ENCODE data around the gene ANKRD13C.

The ANKRD13C gene

DNA sequence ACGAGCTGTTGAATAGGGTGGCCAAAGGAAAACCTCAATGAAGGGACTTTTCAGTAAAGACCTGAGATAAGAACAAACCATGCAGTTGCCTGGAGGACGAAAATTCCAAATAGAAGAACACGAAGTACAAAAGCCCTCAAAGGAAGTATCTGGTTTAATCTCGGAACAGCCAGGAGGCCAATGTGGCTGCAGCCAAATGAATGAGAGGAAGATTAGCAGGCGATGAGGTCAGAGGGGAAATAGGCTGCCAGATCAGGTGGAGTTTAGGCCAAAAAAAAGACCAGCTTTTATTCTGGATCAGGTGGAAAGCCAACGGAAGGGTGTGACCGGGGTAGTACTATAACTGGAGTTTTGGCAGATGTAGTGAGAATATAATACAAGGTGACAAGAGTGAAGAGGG is 89.7 kb downstream of the ANKRD13C start:
- no peak for FAIRE-seq
- DNase-seq (ENCODE audit: insufficient read length, low spot score), result no peak
- no peak for TF ChIP-seq PAX5 (IDR thresholded peaks at IDR 0.05; ENCODE audit: insufficient read depth, low read length, severe bottlenecking)
- no peak for TF ChIP-seq POLR2AphosphoS5 (IDR thresholded peaks at IDR 0.05; ENCODE audit: low read depth, low read length)
- no peak for TF ChIP-seq SPI1 (IDR thresholded peaks at IDR 0.05; ENCODE audit: low read depth, low read length)
- TF ChIP-seq POU2F2 (IDR thresholded peaks at IDR 0.05; ENCODE audit: low read depth, low read length), result no peak
- no peak for TF ChIP-seq TAF1 (IDR thresholded peaks at IDR 0.05; ENCODE audit: low read depth, low read length)
- no peak for TF ChIP-seq POLR2A (IDR thresholded peaks at IDR 0.05; ENCODE audit: low read depth, low read length)

DNA sequence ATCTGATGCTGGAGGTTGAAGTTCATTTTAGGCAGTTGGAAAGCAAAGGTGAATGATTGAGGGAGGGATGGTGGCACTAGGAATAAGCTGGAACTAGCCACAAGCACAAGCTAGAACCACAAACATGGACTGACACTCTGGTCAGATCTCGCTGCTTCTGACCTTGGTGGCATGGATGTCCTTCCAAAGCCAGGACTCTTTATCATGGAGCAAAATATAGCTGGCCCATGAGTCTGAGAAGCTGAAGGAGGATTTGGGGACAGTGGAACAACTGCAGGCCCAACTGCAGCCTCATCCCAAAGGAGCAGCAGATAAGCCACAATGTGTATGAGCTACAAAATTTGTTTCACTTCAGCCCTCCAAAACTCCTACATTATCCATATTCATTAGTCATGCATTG is 97.9 kb downstream of the ANKRD13C start:
- TF ChIP-seq POLR2AphosphoS5 (IDR thresholded peaks at IDR 0.05; ENCODE audit: low read depth, low read length) (no peak), SPI1 (IDR thresholded peaks at IDR 0.05; ENCODE audit: low read depth, low read length) (no peak), TAF1 (IDR thresholded peaks at IDR 0.05; ENCODE audit: low read depth, low read length) (no peak), POLR2A (IDR thresholded peaks at IDR 0.05; ENCODE audit: low read depth, low read length) (no peak), PAX5 (IDR thresholded peaks at IDR 0.05; ENCODE audit: insufficient read depth, low read length, severe bottlenecking) (no peak), POU2F2 (IDR thresholded peaks at IDR 0.05; ENCODE audit: low read depth, low read length) (no peak)
- FAIRE-seq, result no peak
- no peak for DNase-seq (ENCODE audit: insufficient read length, low spot score)

DNA sequence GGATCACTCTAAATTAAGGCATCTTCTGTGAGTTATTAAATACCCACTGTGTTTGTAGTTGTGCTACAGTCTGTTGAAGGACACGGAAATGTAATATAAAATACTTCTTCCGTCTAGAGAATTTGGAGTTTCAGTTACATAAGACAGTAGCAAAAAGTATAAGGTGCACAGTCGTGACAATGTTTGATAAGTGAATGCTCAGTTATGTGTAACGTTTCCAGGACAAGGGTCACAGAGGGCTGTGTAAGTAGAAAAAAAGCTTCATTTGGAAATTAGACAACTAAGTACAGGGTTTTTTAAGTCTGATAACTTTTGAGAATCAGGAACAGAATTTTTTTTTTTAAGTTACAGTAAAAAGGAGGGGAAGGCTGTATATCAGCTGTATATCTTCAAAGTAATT is 105.8 kb downstream of the ANKRD13C start:
- TF ChIP-seq TAF1 (IDR thresholded peaks at IDR 0.05; ENCODE audit: low read depth, low read length) (no peak), POU2F2 (IDR thresholded peaks at IDR 0.05; ENCODE audit: low read depth, low read length) (no peak), POLR2A (IDR thresholded peaks at IDR 0.05; ENCODE audit: low read depth, low read length) (no peak), POLR2AphosphoS5 (IDR thresholded peaks at IDR 0.05; ENCODE audit: low read depth, low read length) (no peak), PAX5 (IDR thresholded peaks at IDR 0.05; ENCODE audit: insufficient read depth, low read length, severe bottlenecking) (no peak), SPI1 (IDR thresholded peaks at IDR 0.05; ENCODE audit: low read depth, low read length) (no peak)
- no peak for FAIRE-seq
- no peak for DNase-seq (ENCODE audit: insufficient read length, low spot score)

DNA sequence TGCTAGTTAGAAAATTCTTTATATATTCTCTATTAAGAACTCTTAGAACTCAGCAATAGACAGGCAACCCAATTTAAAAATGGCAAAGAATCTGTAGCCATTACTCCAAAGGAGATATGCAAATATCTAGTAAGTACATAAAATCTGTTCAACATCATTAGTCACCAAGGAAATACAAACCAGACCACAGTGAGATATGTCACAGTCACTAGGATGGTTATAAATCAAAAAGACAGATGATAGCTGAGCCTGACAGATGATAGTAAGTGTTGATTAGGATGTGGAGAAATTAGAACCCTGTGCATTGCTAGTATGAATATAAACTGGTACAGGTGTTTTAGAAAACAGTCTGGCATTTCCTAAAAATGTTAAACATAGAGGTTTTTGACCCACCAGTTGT is 106.8 kb downstream of the ANKRD13C start:
- TF ChIP-seq POLR2AphosphoS5 (IDR thresholded peaks at IDR 0.05; ENCODE audit: low read depth, low read length) (no peak), POLR2A (IDR thresholded peaks at IDR 0.05; ENCODE audit: low read depth, low read length) (no peak), SPI1 (IDR thresholded peaks at IDR 0.05; ENCODE audit: low read depth, low read length) (no peak), PAX5 (IDR thresholded peaks at IDR 0.05; ENCODE audit: insufficient read depth, low read length, severe bottlenecking) (no peak), TAF1 (IDR thresholded peaks at IDR 0.05; ENCODE audit: low read depth, low read length) (no peak), POU2F2 (IDR thresholded peaks at IDR 0.05; ENCODE audit: low read depth, low read length) (no peak)
- FAIRE-seq, result no peak
- DNase-seq (ENCODE audit: insufficient read length, low spot score), result no peak

DNA sequence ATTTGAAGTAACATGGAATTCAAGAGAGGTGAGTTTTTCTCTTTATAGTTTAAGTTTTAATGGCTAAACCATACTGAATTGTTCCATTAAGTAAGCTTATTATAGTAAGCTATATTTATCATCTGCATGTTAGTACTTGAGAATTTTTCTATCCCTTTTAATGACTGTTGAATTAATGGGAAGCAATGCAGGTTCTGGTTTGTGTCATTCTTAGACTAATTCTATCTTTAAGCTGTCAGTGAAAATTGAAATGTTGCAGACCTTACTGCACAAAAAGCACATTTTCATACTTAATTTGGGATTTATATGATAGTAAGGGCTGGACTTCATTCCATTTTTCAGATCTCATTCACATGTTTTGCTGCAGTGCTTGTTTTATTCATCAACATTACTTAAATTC is 107.4 kb downstream of the ANKRD13C start:
- TF ChIP-seq POU2F2 (IDR thresholded peaks at IDR 0.05; ENCODE audit: low read depth, low read length) (no peak), SPI1 (IDR thresholded peaks at IDR 0.05; ENCODE audit: low read depth, low read length) (no peak), PAX5 (IDR thresholded peaks at IDR 0.05; ENCODE audit: insufficient read depth, low read length, severe bottlenecking) (no peak)
- FAIRE-seq (no peak), DNase-seq (ENCODE audit: insufficient read length, low spot score) (no peak)

DNA sequence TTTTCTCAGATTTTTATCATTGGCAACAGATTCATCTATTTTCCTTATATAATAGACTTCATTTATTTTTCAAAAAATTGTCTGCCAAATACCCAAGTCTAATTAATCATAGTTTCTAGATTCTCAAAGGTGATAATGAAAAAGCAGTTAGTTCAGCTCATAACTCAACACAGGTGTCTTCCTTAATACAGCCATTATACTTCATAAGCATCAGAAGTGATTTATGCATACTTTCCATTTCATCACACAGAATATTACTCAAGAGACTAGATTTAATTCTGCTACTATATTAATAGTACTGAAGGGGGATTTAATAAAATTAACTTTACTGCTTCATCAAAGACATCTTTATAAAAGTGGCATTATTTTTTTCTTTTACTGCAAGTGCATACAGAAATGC is 114.6 kb downstream of the ANKRD13C start:
- FAIRE-seq, result no peak
- no peak for DNase-seq (ENCODE audit: insufficient read length, low spot score)
- no peak for TF ChIP-seq TAF1 (IDR thresholded peaks at IDR 0.05; ENCODE audit: low read depth, low read length)
- no peak for TF ChIP-seq SPI1 (IDR thresholded peaks at IDR 0.05; ENCODE audit: low read depth, low read length)
- TF ChIP-seq PAX5 (IDR thresholded peaks at IDR 0.05; ENCODE audit: insufficient read depth, low read length, severe bottlenecking), result no peak
- TF ChIP-seq POLR2A (IDR thresholded peaks at IDR 0.05; ENCODE audit: low read depth, low read length), result no peak

DNA sequence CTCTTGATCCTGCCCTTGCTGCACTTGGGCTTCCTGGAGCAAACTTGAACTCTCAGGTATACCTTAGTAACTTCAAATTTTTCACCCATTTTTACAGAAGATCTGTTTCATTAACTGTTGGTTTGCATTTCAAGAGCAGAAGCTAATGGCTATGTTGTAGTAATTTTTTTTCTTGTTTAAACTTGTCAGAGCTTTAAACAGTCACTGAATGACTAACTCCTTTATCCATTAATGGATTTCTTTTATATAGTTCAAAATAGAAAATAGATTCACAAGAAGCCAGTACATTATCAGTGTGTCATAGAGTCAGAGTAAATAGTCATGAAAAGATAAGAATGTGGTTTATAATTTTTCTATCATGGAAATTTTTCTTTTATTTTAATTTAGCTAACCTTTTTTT is 119.8 kb downstream of the ANKRD13C start:
- DNase-seq (ENCODE audit: insufficient read length, low spot score) (no peak), FAIRE-seq (no peak)
- TF ChIP-seq POLR2AphosphoS5 (IDR thresholded peaks at IDR 0.05; ENCODE audit: low read depth, low read length) (no peak), POLR2A (IDR thresholded peaks at IDR 0.05; ENCODE audit: low read depth, low read length) (no peak), POU2F2 (IDR thresholded peaks at IDR 0.05; ENCODE audit: low read depth, low read length) (no peak), SPI1 (IDR thresholded peaks at IDR 0.05; ENCODE audit: low read depth, low read length) (no peak), PAX5 (IDR thresholded peaks at IDR 0.05; ENCODE audit: insufficient read depth, low read length, severe bottlenecking) (no peak), TAF1 (IDR thresholded peaks at IDR 0.05; ENCODE audit: low read depth, low read length) (no peak)

DNA sequence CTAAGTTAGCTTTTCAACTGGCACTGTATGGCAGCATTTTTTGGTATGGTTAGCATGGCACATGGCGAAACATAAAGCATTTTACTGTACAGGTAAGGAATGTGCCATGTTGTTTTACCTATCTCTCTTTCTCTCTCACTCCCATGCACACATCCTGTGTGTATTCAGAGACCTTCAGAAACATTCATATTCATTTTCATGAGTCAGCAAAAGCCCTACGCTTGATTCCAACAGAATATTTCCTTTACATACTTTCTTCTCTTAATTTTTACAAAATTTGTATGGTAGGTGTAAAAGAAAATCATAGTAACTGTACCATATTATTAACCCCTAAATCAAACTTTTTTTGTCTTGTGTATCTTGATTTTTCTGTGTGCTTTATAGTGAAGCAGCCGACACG is 123.0 kb downstream of the ANKRD13C start:
- DNase-seq (ENCODE audit: insufficient read length, low spot score) (no peak), FAIRE-seq (no peak)
- TF ChIP-seq POU2F2 (IDR thresholded peaks at IDR 0.05; ENCODE audit: low read depth, low read length) (no peak), POLR2A (IDR thresholded peaks at IDR 0.05; ENCODE audit: low read depth, low read length) (no peak), PAX5 (IDR thresholded peaks at IDR 0.05; ENCODE audit: insufficient read depth, low read length, severe bottlenecking) (no peak), POLR2AphosphoS5 (IDR thresholded peaks at IDR 0.05; ENCODE audit: low read depth, low read length) (no peak)

DNA sequence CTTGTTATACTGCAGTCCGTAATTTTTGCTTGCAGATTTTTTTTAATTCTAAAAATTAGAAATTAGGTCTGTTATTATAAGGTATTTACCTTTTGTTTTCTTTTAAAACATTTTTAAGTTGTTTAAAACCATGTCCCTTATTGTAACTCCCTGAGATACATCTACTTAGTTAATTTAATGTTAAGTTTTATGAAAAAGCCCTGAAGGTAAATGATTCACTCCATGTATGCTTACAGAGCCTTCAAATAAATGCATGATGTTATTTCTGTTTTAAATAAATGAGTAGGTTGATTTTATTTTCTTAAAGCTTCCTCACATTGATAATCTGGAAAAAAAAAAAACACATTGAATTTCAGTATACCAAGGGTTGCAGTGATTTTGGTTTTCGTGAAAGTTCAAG is 125.9 kb downstream of the ANKRD13C start:
- FAIRE-seq (no peak), DNase-seq (ENCODE audit: insufficient read length, low spot score) (no peak)
- TF ChIP-seq POLR2A (IDR thresholded peaks at IDR 0.05; ENCODE audit: low read depth, low read length), result no peak
- TF ChIP-seq POU2F2 (IDR thresholded peaks at IDR 0.05; ENCODE audit: low read depth, low read length), result no peak
- TF ChIP-seq PAX5 (IDR thresholded peaks at IDR 0.05; ENCODE audit: insufficient read depth, low read length, severe bottlenecking), result no peak
- TF ChIP-seq POLR2AphosphoS5 (IDR thresholded peaks at IDR 0.05; ENCODE audit: low read depth, low read length), result no peak
- no peak for TF ChIP-seq SPI1 (IDR thresholded peaks at IDR 0.05; ENCODE audit: low read depth, low read length)
- no peak for TF ChIP-seq TAF1 (IDR thresholded peaks at IDR 0.05; ENCODE audit: low read depth, low read length)

DNA sequence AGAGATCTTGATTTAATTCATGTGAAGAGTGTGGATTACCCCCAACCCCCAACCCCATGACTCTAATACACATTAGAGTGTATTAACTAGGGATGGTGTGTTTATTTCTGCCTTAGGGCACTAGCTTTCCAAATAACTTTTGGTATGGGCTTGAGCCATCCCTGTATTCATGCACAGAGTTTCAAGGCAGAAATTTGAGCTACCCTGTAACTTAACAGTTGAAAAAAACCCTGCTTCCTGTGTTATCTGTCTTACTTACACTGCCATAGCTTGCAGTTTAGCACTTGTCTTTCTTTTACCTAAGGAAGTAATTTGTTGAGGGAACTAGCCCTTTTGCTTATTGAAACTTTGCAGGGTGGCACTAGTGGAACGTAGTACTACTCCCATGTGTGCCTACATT is 127.1 kb downstream of the ANKRD13C start:
- TF ChIP-seq POU2F2 (IDR thresholded peaks at IDR 0.05; ENCODE audit: low read depth, low read length) (no peak), TAF1 (IDR thresholded peaks at IDR 0.05; ENCODE audit: low read depth, low read length) (no peak), PAX5 (IDR thresholded peaks at IDR 0.05; ENCODE audit: insufficient read depth, low read length, severe bottlenecking) (no peak), POLR2A (IDR thresholded peaks at IDR 0.05; ENCODE audit: low read depth, low read length) (no peak), POLR2AphosphoS5 (IDR thresholded peaks at IDR 0.05; ENCODE audit: low read depth, low read length) (no peak), SPI1 (IDR thresholded peaks at IDR 0.05; ENCODE audit: low read depth, low read length) (no peak)
- peak; percentile 60 for FAIRE-seq
- no peak for DNase-seq (ENCODE audit: insufficient read length, low spot score)
